Skin epidermis (tissue), 12 donors: ENCODE measurements around the gene SYT11.

Experiments
- H3K27ac ChIP-seq, 21 experiments: fragments of 200-600 bp; sonication (generic) in 11 of 21; one replicate each; pipeline ENCODE4 v1.5.0; 2020; ENCODE audit warnings: mild to moderate bottlenecking in 3 of 21, inconsistent platforms in 2 of 21, moderate library complexity in 2 of 21
- H3K4me3 ChIP-seq, 7 experiments: fragments of 200-600 bp; sonication (generic) in 2 of 7; one replicate each; pipeline ENCODE4 v1.5.0; 2020; ENCODE audit warnings: inconsistent platforms in 2 of 7, mild to moderate bottlenecking in 2 of 7, moderate library complexity in 1 of 7

Gene SYT11

GRCh38 chr1:155931332-155932038, 72.1 kb downstream of the SYT11 start:
- H3K4me3 ChIP-seq: peak overlapping the region in 1 of 7 experiments; percentile 4

GRCh38 chr1:155932081-155932480, 72.7 kb downstream of the SYT11 start:
- peak overlapping the region in 3 of 21 experiments; percentile 37 to 99 (median 52) for H3K27ac ChIP-seq
- H3K4me3 ChIP-seq: no peak overlapping the region

More at GRCh38 chr1:155931332-155932038, 72.1 kb downstream of the SYT11 start:
- H3K27ac ChIP-seq: peak overlapping the region in 3 of 21 experiments; percentile 1 to 99 (median 37)

- H3K27ac ChIP-seq: peak overlapping the region in 5 of 21 experiments; percentile 2 to 99 (median 20)
- H3K4me3 ChIP-seq: peak overlapping the region in 5 of 7 experiments; percentile 72 to 94 (median 88)
These were observed 73.1 kb downstream of the SYT11 start for GRCh38 chr1:155932487-155932886.

GRCh38 chr1:155933591-155934096, 74.3 kb downstream of the SYT11 start:
- peak overlapping the region; percentile 69 to 99 (median 93) for H3K27ac ChIP-seq
- H3K4me3 ChIP-seq: peak overlapping the region; percentile 64 to 94 (median 84)

GRCh38 chr1:155934097-155934935, 74.9 kb downstream of the SYT11 start, which contains the start of gene KHDC4:
KHDC4 (minus strand) TSS chr1:155934413; CDS start chr1:155934373, 40 bp downstream.
- H3K4me3 ChIP-seq: peak within 1 kb of the TSS; percentile 64 to 94 (median 84)
- H3K27ac ChIP-seq: peak within 1 kb of the TSS; percentile 69 to 99 (median 93)
